ENCODE measurements around the gene MACF1. TPM values are rescaled to one million over a fixed set of nuclear protein-coding genes. Genes with fewer than 3 reads are reported as not detected.

MACF1 gene
- total and polyA plus RNA-seq, 4 donors: 23.3 to 216 (median 51.2) TPM

- TF ChIP-seq HNF4G (IDR thresholded peaks at IDR 0.05) (no peak), YY1 (IDR thresholded peaks at IDR 0.05) (peak; percentile 86), FOXA1 (IDR thresholded peaks at IDR 0.05) (no peak), ZBTB33 (IDR thresholded peaks at IDR 0.05) (no peak)
Measured at GRCh38 chr1:39450956-39451606, 246.6 kb downstream of the MACF1 start (continued).

- H3K27ac ChIP-seq (ENCODE audit: low read depth in 1 of 2, low read length in 2 of 2): peak overlapping the region; percentile 87
- TF ChIP-seq FOXA1 (IDR thresholded peaks at IDR 0.05): no peak
- TF ChIP-seq GABPA (IDR thresholded peaks at IDR 0.05 in 1 of 2, conservative IDR thresholded peaks at IDR 0.05 in 1 of 2): no peak
- no peak for TF ChIP-seq RXRA (IDR thresholded peaks at IDR 0.05)
- TF ChIP-seq MAX (IDR thresholded peaks at IDR 0.05): no peak
- no peaks in the 10 kb centered on the region for H3K27me3 ChIP-seq (ENCODE audit: control insufficient read depth in 4 of 4, insufficient read depth in 4 of 4, low read length in 3 of 4)
- no peak overlapping the region for H3K9ac ChIP-seq (ENCODE audit: low read depth in 1 of 2, low read length in 2 of 2)
- WGBS: 91% methylated on average over 7 of the region's 7 CpGs
- H3K36me3 ChIP-seq (ENCODE audit: control insufficient read depth in 4 of 4, insufficient read depth in 3 of 4, low read depth in 1 of 4, low read length in 3 of 4): peaks cover 8 to 74% (median 64%) of the 10 kb centered on the region in 4 donors
- no peak for DNase-seq (ENCODE audit: low spot score)
- peaks cover 0 to 10% (median 5%) of the 10 kb centered on the region in 4 donors for H3K4me1 ChIP-seq (ENCODE audit: control insufficient read depth in 4 of 4, insufficient read depth in 4 of 4, low read length in 3 of 4)
- no peaks in the 10 kb centered on the region for H3K9me3 ChIP-seq (ENCODE audit: control insufficient read depth in 4 of 4, low read length in 3 of 4)
- H3K4me3 ChIP-seq (ENCODE audit: low read depth in 1 of 3, low read length in 3 of 3): no peak overlapping the region
Measured at GRCh38 chr1:39452081-39452480, 247.6 kb downstream of the MACF1 start.

- no peak for DNase-seq (ENCODE audit: low spot score)
- Histone ChIP-seq H3K9ac (ENCODE audit: low read depth in 1 of 2, low read length in 2 of 2) (no peak overlapping the region), H3K4me3 (ENCODE audit: low read depth in 1 of 3, low read length in 3 of 3) (no peak overlapping the region), H3K27me3 (ENCODE audit: control insufficient read depth in 4 of 4, insufficient read depth in 4 of 4, low read length in 3 of 4) (no peaks in the 10 kb centered on the region), H3K27ac (ENCODE audit: low read depth in 1 of 2, low read length in 2 of 2) (peak overlapping the region; percentile 87), H3K36me3 (ENCODE audit: control insufficient read depth in 4 of 4, insufficient read depth in 3 of 4, low read depth in 1 of 4, low read length in 3 of 4) (peaks cover 12 to 74% (median 64%) of the 10 kb centered on the region in 4 donors), H3K9me3 (ENCODE audit: control insufficient read depth in 4 of 4, low read length in 3 of 4) (no peaks in the 10 kb centered on the region), H3K4me1 (ENCODE audit: control insufficient read depth in 4 of 4, insufficient read depth in 4 of 4, low read length in 3 of 4) (peaks cover 0 to 10% (median 5%) of the 10 kb centered on the region in 4 donors)
- 88% methylated on average over 5 of the region's 5 CpGs for WGBS
- no peak for TF ChIP-seq CTCF (IDR thresholded peaks at IDR 0.05; ENCODE audit: low read depth, low read length, missing input control)
- TF ChIP-seq ZBTB33 (IDR thresholded peaks at IDR 0.05): no peak
- TF ChIP-seq HNF4G (IDR thresholded peaks at IDR 0.05): no peak
- TF ChIP-seq ATF3 (IDR thresholded peaks at IDR 0.05): no peak
- no peak for TF ChIP-seq YY1 (IDR thresholded peaks at IDR 0.05)
- TF ChIP-seq TAF1 (conservative IDR thresholded peaks at IDR 0.05): no peak
- no peak for TF ChIP-seq REST (IDR thresholded peaks at IDR 0.05)
- TF ChIP-seq FOXA2 (IDR thresholded peaks at IDR 0.05): no peak
- TF ChIP-seq RAD21 (IDR thresholded peaks at IDR 0.05): no peak
- TF ChIP-seq FOXA1 (IDR thresholded peaks at IDR 0.05): no peak
- no peak for TF ChIP-seq EGR1 (IDR thresholded peaks at IDR 0.05; ENCODE audit: low read depth in 2 of 2)
- TF ChIP-seq NR2F2 (IDR thresholded peaks at IDR 0.05): no peak
- TF ChIP-seq MAX (IDR thresholded peaks at IDR 0.05): no peak
- TF ChIP-seq GABPA (IDR thresholded peaks at IDR 0.05 in 1 of 2, conservative IDR thresholded peaks at IDR 0.05 in 1 of 2): no peak
- TF ChIP-seq SP1 (IDR thresholded peaks at IDR 0.05): no peak
- TF ChIP-seq RXRA (IDR thresholded peaks at IDR 0.05): no peak
- no peak for TF ChIP-seq HNF4A (conservative IDR thresholded peaks at IDR 0.05)
- no peak for TF ChIP-seq JUND (IDR thresholded peaks at IDR 0.05)
Measured at GRCh38 chr1:39452540-39452939, 248.0 kb downstream of the MACF1 start.
